ENCODE measurements around the gene FARS2. TPM values are rescaled to one million over a fixed set of nuclear protein-coding genes. Genes with fewer than 3 reads are reported as not detected.

The FARS2 gene
- total and polyA plus RNA-seq, 10 donors = 9.0 to 27.4 (median 19.8) TPM

- WGBS, 5 donors = 71 to 86% (median 83%) methylated on average over 17 to 19 of the region's 19 CpGs
- intact Hi-C loops (cut with DNase I; ENCODE audit: low total_unique reads) = no loop called here
- no peaks in the 10 kb centered on the region for H3K9me3 ChIP-seq
- DNase-seq = no peak
- TF ChIP-seq, protein P1, sequence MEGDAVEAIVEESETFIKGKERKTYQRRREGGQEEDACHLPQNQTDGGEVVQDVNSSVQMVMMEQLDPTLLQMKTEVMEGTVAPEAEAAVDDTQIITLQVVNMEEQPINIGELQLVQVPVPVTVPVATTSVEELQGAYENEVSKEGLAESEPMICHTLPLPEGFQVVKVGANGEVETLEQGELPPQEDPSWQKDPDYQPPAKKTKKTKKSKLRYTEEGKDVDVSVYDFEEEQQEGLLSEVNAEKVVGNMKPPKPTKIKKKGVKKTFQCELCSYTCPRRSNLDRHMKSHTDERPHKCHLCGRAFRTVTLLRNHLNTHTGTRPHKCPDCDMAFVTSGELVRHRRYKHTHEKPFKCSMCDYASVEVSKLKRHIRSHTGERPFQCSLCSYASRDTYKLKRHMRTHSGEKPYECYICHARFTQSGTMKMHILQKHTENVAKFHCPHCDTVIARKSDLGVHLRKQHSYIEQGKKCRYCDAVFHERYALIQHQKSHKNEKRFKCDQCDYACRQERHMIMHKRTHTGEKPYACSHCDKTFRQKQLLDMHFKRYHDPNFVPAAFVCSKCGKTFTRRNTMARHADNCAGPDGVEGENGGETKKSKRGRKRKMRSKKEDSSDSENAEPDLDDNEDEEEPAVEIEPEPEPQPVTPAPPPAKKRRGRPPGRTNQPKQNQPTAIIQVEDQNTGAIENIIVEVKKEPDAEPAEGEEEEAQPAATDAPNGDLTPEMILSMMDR (IDR thresholded peaks at IDR 0.05 in 8 of 11, conservative IDR thresholded peaks at IDR 0.05 in 3 of 11) = no peak
- TF ChIP-seq POLR2A (IDR thresholded peaks at IDR 0.05) (no peak), POLR2AphosphoS5 (IDR thresholded peaks at IDR 0.05) (no peak)
- no peak overlapping the region for H3K27ac ChIP-seq
- no peaks in the 10 kb centered on the region for H3K27me3 ChIP-seq (replicated peaks in 1 of 7)
- peaks cover 0 to 12% (median 2%) of the 10 kb centered on the region in 6 donors for H3K4me1 ChIP-seq
- H3K4me3 ChIP-seq = no peak overlapping the region
- H3K36me3 ChIP-seq = no peaks in the 10 kb centered on the region
These were observed 445.1 kb downstream of the FARS2 start for GRCh38 chr6:5706124-5707033.

- DNase-seq = no peak
- WGBS, 5 donors = 95 to 98% (median 97%) methylated on average over 17 of the region's 17 CpGs
- Histone ChIP-seq H3K4me1 (peaks cover 0 to 5% (median 0%) of the 10 kb centered on the region in 6 donors), H3K4me3 (no peak overlapping the region), H3K27me3 (replicated peaks in 1 of 7) (no peaks in the 10 kb centered on the region), H3K27ac (no peak overlapping the region), H3K9me3 (no peaks in the 10 kb centered on the region), H3K36me3 (no peaks in the 10 kb centered on the region)
- intact Hi-C loops (cut with DNase I; ENCODE audit: low total_unique reads) = no loop called here
- TF ChIP-seq POLR2A (IDR thresholded peaks at IDR 0.05) = no peak
- TF ChIP-seq, protein P1 (IDR thresholded peaks at IDR 0.05 in 8 of 11, conservative IDR thresholded peaks at IDR 0.05 in 3 of 11) = no peak
- TF ChIP-seq POLR2AphosphoS5 (IDR thresholded peaks at IDR 0.05) = no peak
These were observed 446.1 kb downstream of the FARS2 start for GRCh38 chr6:5707281-5708045.

GRCh38 chr6:5710516-5710915, 449.2 kb downstream of the FARS2 start:
- Histone ChIP-seq H3K36me3 (no peaks in the 10 kb centered on the region), H3K27ac (no peak overlapping the region), H3K4me1 (peaks cover 0 to 12% (median 0%) of the 10 kb centered on the region in 6 donors), H3K4me3 (no peak overlapping the region), H3K9me3 (peaks cover 0 to 4% (median 0%) of the 10 kb centered on the region in 8 donors), H3K27me3 (replicated peaks in 1 of 7) (no peaks in the 10 kb centered on the region)
- intact Hi-C loops (cut with DNase I; ENCODE audit: low total_unique reads) = no loop called here
- no peak for TF ChIP-seq POLR2A (IDR thresholded peaks at IDR 0.05)
- TF ChIP-seq, protein P1 (IDR thresholded peaks at IDR 0.05 in 8 of 11, conservative IDR thresholded peaks at IDR 0.05 in 3 of 11) = no peak
- TF ChIP-seq POLR2AphosphoS5 (IDR thresholded peaks at IDR 0.05) = no peak
- no peak for DNase-seq
- 88 to 97% (median 91%) methylated on average over 14 of the region's 14 CpGs for WGBS, 5 donors

DNA sequence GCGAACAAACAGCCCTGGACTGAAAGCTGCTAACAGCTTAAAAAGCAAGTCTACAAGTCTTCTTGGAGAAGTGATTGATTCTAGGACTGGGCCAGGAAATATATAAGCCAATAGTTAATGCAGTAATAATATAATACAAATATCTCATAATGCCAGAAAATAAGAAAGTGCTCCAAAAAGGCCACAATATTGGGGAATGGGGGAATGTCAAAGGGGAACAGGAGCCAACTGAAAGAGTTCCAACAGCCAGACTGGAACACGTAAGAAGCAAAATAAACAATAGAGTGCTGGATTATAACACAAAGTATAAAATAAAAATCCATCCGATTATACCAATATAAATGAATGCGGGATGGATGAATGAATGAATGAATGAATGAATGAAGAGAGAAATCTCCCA, 449.6 kb downstream of the FARS2 start:
- Histone ChIP-seq H3K27me3 (replicated peaks in 1 of 7) (no peaks in the 10 kb centered on the region), H3K36me3 (no peaks in the 10 kb centered on the region), H3K9me3 (peaks cover 0 to 8% (median 2%) of the 10 kb centered on the region in 8 donors), H3K4me1 (peaks cover 0 to 12% (median 0%) of the 10 kb centered on the region in 6 donors), H3K27ac (no peak overlapping the region), H3K4me3 (no peak overlapping the region)
- intact Hi-C loops (cut with DNase I; ENCODE audit: low total_unique reads) = no loop called here
- whole genome bisulfite sequencing, 5 donors = 94 to 98% (median 97%) methylated on average over 4 of the region's 4 CpGs
- no peak for DNase-seq
- TF ChIP-seq, protein P1 (IDR thresholded peaks at IDR 0.05 in 8 of 11, conservative IDR thresholded peaks at IDR 0.05 in 3 of 11) = no peak
- TF ChIP-seq POLR2AphosphoS5 (IDR thresholded peaks at IDR 0.05) = no peak
- no peak for TF ChIP-seq POLR2A (IDR thresholded peaks at IDR 0.05)

Data from spleen (tissue), 11 donors.